ENCODE results near the gene TBP.
A peak's percentile ranks its signal among the peaks of the same experiment; 100 is the strongest.

The TBP gene

DNA sequence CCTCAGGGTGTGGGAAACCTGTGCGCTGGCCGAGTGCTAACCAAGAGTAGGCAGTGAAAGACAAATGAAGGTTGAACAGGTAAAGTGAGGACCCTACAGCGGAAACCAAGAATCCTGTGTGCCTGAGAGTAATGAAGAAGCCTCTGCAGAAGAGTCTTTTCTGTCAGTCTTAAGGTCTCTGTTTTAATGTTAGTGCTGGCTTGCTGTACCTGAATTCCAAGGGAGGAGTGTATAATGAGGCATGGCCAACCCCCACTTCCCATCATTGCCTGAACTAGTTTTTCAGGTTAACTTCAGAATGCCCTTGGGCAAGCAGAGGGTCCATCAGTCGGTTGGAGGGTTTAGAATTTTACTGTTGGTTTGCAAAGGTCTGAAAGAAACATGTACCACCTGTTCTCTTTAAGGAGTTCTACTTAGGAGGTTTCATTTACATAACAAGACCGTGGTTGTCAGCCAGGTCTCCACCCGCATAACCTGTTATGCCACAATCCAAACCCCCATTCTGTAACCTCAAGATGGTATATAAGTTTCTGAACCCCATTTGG is 30.9 kb downstream of the TBP start:
- peaks cover 2 to 10% of the 10 kb centered on the region in 2 donors for H3K4me1 ChIP-seq (ENCODE audit: control insufficient read depth in 2 of 2, insufficient read depth in 1 of 2, low read depth in 1 of 2, low read length in 2 of 2)
- peak overlapping the region; percentile 57 for H3K18ac ChIP-seq (ENCODE audit: low read length)
- no peak overlapping the region for H2BK15ac ChIP-seq (ENCODE audit: low read length)
- H4K91ac ChIP-seq (ENCODE audit: low read depth, low read length, poor library complexity), result no peak overlapping the region
- H2AK5ac ChIP-seq (ENCODE audit: low read depth, low read length), result no peak overlapping the region
- peaks cover 11 to 33% of the 10 kb centered on the region in 2 donors for H3K36me3 ChIP-seq (replicated peaks in 1 of 2; ENCODE audit: control insufficient read depth in 2 of 2, insufficient read depth in 2 of 2, low read length in 2 of 2)
- H3K27ac ChIP-seq (replicated peaks; ENCODE audit: low read length), result no peak overlapping the region
- H3K9ac ChIP-seq (ENCODE audit: low read depth, low read length, poor library complexity), result peak overlapping the region; percentile 89
- no peak overlapping the region for H2BK120ac ChIP-seq (ENCODE audit: low read depth, low read length)
- peaks cover 6% of the 10 kb centered on the region for H3K79me1 ChIP-seq (ENCODE audit: low read depth, low read length)
- no peak overlapping the region for H3K14ac ChIP-seq (ENCODE audit: low read length)
- no peak overlapping the region for H3K4ac ChIP-seq (ENCODE audit: low read length)
- H3K4me2 ChIP-seq (ENCODE audit: insufficient read depth, low read length, poor library complexity, severe bottlenecking), result peak overlapping the region; percentile 93
- H4K8ac ChIP-seq (ENCODE audit: low read depth, low read length), result no peak overlapping the region
- no peak overlapping the region for H3K23ac ChIP-seq (ENCODE audit: low read depth, low read length, poor library complexity)
- no peak overlapping the region for H2BK5ac ChIP-seq (ENCODE audit: low read length)
- peak overlapping the region; percentile 67 to 100 for H3K4me3 ChIP-seq (ENCODE audit: low read length in 2 of 2)
- peak overlapping the region; percentile 93 for H2AFZ ChIP-seq (ENCODE audit: low read length)
- peaks cover 0 to 2% of the 10 kb centered on the region in 2 donors for H3K9me3 ChIP-seq (replicated peaks in 1 of 2; ENCODE audit: control insufficient read depth in 2 of 2, insufficient read depth in 1 of 2, low read depth in 1 of 2, low read length in 2 of 2)
- no CpG with 5 or more reads among the region's 6 CpGs for WGBS, 2 donors (ENCODE audit: extremely low coverage in 2 of 2, insufficient read length in 2 of 2, insufficient replicate concordance in 1 of 2)
- no peaks in the 10 kb centered on the region for H3K27me3 ChIP-seq (ENCODE audit: control insufficient read depth in 3 of 3, insufficient read depth in 3 of 3, low read depth in 1 of 3, low read length in 3 of 3)
- H2BK12ac ChIP-seq (ENCODE audit: low read length), result no peak overlapping the region
- DNase-seq (ENCODE audit: low spot score), result no peak

DNA sequence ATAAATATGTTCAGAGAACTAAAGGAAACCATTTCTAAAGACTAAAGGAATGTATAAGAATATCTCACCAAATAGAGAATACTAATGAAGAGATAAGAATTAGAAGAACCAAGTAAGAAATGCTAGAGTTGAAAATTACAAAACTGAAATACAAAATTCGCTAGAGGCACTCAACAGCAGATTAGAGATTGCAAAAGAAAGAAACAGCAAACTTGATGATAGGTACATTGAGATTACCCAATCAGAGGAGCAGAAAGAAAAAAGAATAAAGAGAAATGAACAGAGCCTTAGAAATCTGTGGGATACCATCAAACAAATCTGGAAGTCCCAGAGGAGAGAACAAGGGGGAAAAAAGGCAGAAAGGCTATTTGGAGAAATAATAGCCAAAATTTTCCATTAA is 36.6 kb downstream of the TBP start:
- Histone ChIP-seq H3K4ac (ENCODE audit: low read length) (no peak overlapping the region), H2BK120ac (ENCODE audit: low read depth, low read length) (no peak overlapping the region), H3K79me1 (ENCODE audit: low read depth, low read length) (no peaks in the 10 kb centered on the region), H3K23ac (ENCODE audit: low read depth, low read length, poor library complexity) (no peak overlapping the region), H2AK5ac (ENCODE audit: low read depth, low read length) (no peak overlapping the region), H2BK15ac (ENCODE audit: low read length) (no peak overlapping the region), H4K8ac (ENCODE audit: low read depth, low read length) (no peak overlapping the region), H3K4me1 (ENCODE audit: control insufficient read depth in 2 of 2, insufficient read depth in 1 of 2, low read depth in 1 of 2, low read length in 2 of 2) (no peaks in the 10 kb centered on the region), H3K4me2 (ENCODE audit: insufficient read depth, low read length, poor library complexity, severe bottlenecking) (no peak overlapping the region), H3K27ac (replicated peaks; ENCODE audit: low read length) (no peak overlapping the region), H3K14ac (ENCODE audit: low read length) (no peak overlapping the region), H3K4me3 (ENCODE audit: low read length in 2 of 2) (no peak overlapping the region), H4K91ac (ENCODE audit: low read depth, low read length, poor library complexity) (no peak overlapping the region), H3K18ac (ENCODE audit: low read length) (no peak overlapping the region), H2BK12ac (ENCODE audit: low read length) (no peak overlapping the region), H2BK5ac (ENCODE audit: low read length) (no peak overlapping the region), H3K36me3 (replicated peaks in 1 of 2; ENCODE audit: control insufficient read depth in 2 of 2, insufficient read depth in 2 of 2, low read length in 2 of 2) (no peaks in the 10 kb centered on the region), H3K27me3 (ENCODE audit: control insufficient read depth in 3 of 3, insufficient read depth in 3 of 3, low read depth in 1 of 3, low read length in 3 of 3) (peaks cover 0 to 3% (median 0%) of the 10 kb centered on the region in 3 experiments), H2AFZ (ENCODE audit: low read length) (no peak overlapping the region), H3K9me3 (replicated peaks in 1 of 2; ENCODE audit: control insufficient read depth in 2 of 2, insufficient read depth in 1 of 2, low read depth in 1 of 2, low read length in 2 of 2) (peaks cover 2 to 11% of the 10 kb centered on the region in 2 donors), H3K9ac (ENCODE audit: low read depth, low read length, poor library complexity) (no peak overlapping the region)
- DNase-seq (ENCODE audit: low spot score), result no peak
- WGBS, 2 donors (ENCODE audit: extremely low coverage in 2 of 2, insufficient read length in 2 of 2, insufficient replicate concordance in 1 of 2), result no CpG with 5 or more reads among the region's 1 CpG

DNA sequence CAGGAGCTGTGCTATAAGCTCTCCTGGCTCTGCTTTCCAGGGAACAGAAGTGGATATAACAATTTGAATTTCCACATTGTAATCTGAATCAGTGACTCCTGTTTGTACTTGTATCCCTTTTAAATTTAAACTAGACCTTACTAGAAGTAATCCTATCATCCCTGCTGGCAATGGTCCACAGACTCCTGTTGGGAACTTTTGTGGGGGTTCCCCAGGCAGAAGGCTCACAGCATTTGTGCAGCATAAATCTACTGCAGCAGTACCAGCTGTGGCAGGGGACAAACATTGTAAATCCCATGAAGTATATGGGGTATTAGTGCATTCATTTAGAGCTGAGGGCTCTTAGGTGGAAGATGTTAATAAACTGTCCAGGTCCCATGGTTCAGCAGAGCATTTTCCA is 42.3 kb downstream of the TBP start:
- no peak overlapping the region for H3K9ac ChIP-seq (ENCODE audit: low read depth, low read length, poor library complexity)
- no peak for DNase-seq (ENCODE audit: low spot score)
- H3K4ac ChIP-seq (ENCODE audit: low read length), result no peak overlapping the region

DNA sequence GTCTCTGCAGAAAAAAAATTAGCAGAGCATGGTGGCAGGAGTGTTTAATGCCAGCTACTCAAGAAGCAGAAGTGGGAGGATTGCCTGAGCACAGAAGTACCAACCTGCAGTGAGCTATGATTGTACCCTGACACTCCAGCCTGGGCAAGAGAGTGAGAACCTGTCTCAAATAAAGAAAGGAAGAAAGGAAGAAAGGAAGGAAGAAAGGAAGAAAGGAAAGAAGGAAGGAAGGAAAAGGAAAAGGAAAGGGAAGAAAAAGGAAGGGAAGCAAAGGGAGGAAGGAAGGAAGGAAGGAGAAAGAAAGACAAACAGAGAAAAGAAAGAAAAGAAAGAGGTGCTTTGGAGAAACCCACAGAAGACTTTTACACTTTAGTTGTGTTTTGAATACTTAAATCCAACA is 43.1 kb downstream of the TBP start:
- peaks cover 0 to 35% (median 0%) of the 10 kb centered on the region in 3 experiments for H3K27me3 ChIP-seq (ENCODE audit: control insufficient read depth in 3 of 3, insufficient read depth in 3 of 3, low read depth in 1 of 3, low read length in 3 of 3)
- H2BK5ac ChIP-seq (ENCODE audit: low read length), result no peak overlapping the region
- H3K27ac ChIP-seq (replicated peaks; ENCODE audit: low read length), result no peak overlapping the region
- H3K9ac ChIP-seq (ENCODE audit: low read depth, low read length, poor library complexity), result no peak overlapping the region
- no peak overlapping the region for H2AK5ac ChIP-seq (ENCODE audit: low read depth, low read length)
- no peak overlapping the region for H3K18ac ChIP-seq (ENCODE audit: low read length)
- no peak overlapping the region for H3K4me2 ChIP-seq (ENCODE audit: insufficient read depth, low read length, poor library complexity, severe bottlenecking)
- no peak overlapping the region for H3K4ac ChIP-seq (ENCODE audit: low read length)
- no peak overlapping the region for H3K4me3 ChIP-seq (ENCODE audit: low read length in 2 of 2)
- H3K9me3 ChIP-seq (replicated peaks in 1 of 2; ENCODE audit: control insufficient read depth in 2 of 2, insufficient read depth in 1 of 2, low read depth in 1 of 2, low read length in 2 of 2), result no peaks in the 10 kb centered on the region
- no peak overlapping the region for H2BK12ac ChIP-seq (ENCODE audit: low read length)
- no peaks in the 10 kb centered on the region for H3K79me1 ChIP-seq (ENCODE audit: low read depth, low read length)
- no peaks in the 10 kb centered on the region for H3K36me3 ChIP-seq (replicated peaks in 1 of 2; ENCODE audit: control insufficient read depth in 2 of 2, insufficient read depth in 2 of 2, low read length in 2 of 2)
- no peak overlapping the region for H3K14ac ChIP-seq (ENCODE audit: low read length)
- H3K4me1 ChIP-seq (ENCODE audit: control insufficient read depth in 2 of 2, insufficient read depth in 1 of 2, low read depth in 1 of 2, low read length in 2 of 2), result no peaks in the 10 kb centered on the region
- H2AFZ ChIP-seq (ENCODE audit: low read length), result no peak overlapping the region
- H4K91ac ChIP-seq (ENCODE audit: low read depth, low read length, poor library complexity), result no peak overlapping the region
- no peak for DNase-seq (ENCODE audit: low spot score)
- no peak overlapping the region for H3K23ac ChIP-seq (ENCODE audit: low read depth, low read length, poor library complexity)
- H2BK15ac ChIP-seq (ENCODE audit: low read length), result no peak overlapping the region
- H4K8ac ChIP-seq (ENCODE audit: low read depth, low read length), result no peak overlapping the region
- no peak overlapping the region for H2BK120ac ChIP-seq (ENCODE audit: low read depth, low read length)

More for the DNA sequence above, 42.3 kb downstream of the TBP start:
- Histone ChIP-seq H3K4me3 (ENCODE audit: low read length in 2 of 2) (no peak overlapping the region), H2AFZ (ENCODE audit: low read length) (no peak overlapping the region), H2AK5ac (ENCODE audit: low read depth, low read length) (no peak overlapping the region), H3K4me1 (ENCODE audit: control insufficient read depth in 2 of 2, insufficient read depth in 1 of 2, low read depth in 1 of 2, low read length in 2 of 2) (no peaks in the 10 kb centered on the region), H3K4me2 (ENCODE audit: insufficient read depth, low read length, poor library complexity, severe bottlenecking) (no peak overlapping the region), H4K8ac (ENCODE audit: low read depth, low read length) (no peak overlapping the region), H2BK120ac (ENCODE audit: low read depth, low read length) (no peak overlapping the region), H3K9me3 (replicated peaks in 1 of 2; ENCODE audit: control insufficient read depth in 2 of 2, insufficient read depth in 1 of 2, low read depth in 1 of 2, low read length in 2 of 2) (no peaks in the 10 kb centered on the region), H3K18ac (ENCODE audit: low read length) (no peak overlapping the region), H3K23ac (ENCODE audit: low read depth, low read length, poor library complexity) (no peak overlapping the region), H3K27me3 (ENCODE audit: control insufficient read depth in 3 of 3, insufficient read depth in 3 of 3, low read depth in 1 of 3, low read length in 3 of 3) (peaks cover 0 to 31% (median 0%) of the 10 kb centered on the region in 3 experiments), H3K79me1 (ENCODE audit: low read depth, low read length) (no peaks in the 10 kb centered on the region), H2BK12ac (ENCODE audit: low read length) (no peak overlapping the region), H2BK15ac (ENCODE audit: low read length) (no peak overlapping the region), H4K91ac (ENCODE audit: low read depth, low read length, poor library complexity) (no peak overlapping the region), H2BK5ac (ENCODE audit: low read length) (no peak overlapping the region), H3K14ac (ENCODE audit: low read length) (no peak overlapping the region), H3K27ac (replicated peaks; ENCODE audit: low read length) (no peak overlapping the region), H3K36me3 (replicated peaks in 1 of 2; ENCODE audit: control insufficient read depth in 2 of 2, insufficient read depth in 2 of 2, low read length in 2 of 2) (no peaks in the 10 kb centered on the region)
